ENCODE data around the gene CREB3L4.

Gene CREB3L4

GRCh38 chr1:153956997-153957715, 10.5 kb upstream of the CREB3L4 start:
- TF ChIP-seq TCF4 (CRISPR knock-in tag; IDR thresholded peaks at IDR 0.05; ENCODE audit: borderline replicate concordance) (no peak), ZNF8 (CRISPR knock-in tag; IDR thresholded peaks at IDR 0.05) (no peak), ZNF565 (CRISPR knock-in tag; conservative IDR thresholded peaks at IDR 0.05; ENCODE audit: low read depth) (no peak), ZNF70 (CRISPR knock-in tag; IDR thresholded peaks at IDR 0.05) (no peak), PPARA (CRISPR knock-in tag; IDR thresholded peaks at IDR 0.05; ENCODE audit: borderline replicate concordance) (no peak), RARB (CRISPR knock-in tag; IDR thresholded peaks at IDR 0.05) (no peak), OSR1 (CRISPR knock-in tag; IDR thresholded peaks at IDR 0.05) (no peak), ARNTL (CRISPR knock-in tag; IDR thresholded peaks at IDR 0.05; ENCODE audit: borderline replicate concordance, low read depth) (no peak), CSDC2 (CRISPR knock-in tag; IDR thresholded peaks at IDR 0.05) (no peak), ZFP30 (CRISPR knock-in tag; IDR thresholded peaks at IDR 0.05) (no peak), ZFP3 (CRISPR knock-in tag; IDR thresholded peaks at IDR 0.05) (no peak), BACH2 (CRISPR knock-in tag; IDR thresholded peaks at IDR 0.05; ENCODE audit: borderline replicate concordance) (no peak), ZC3H10 (CRISPR knock-in tag; IDR thresholded peaks at IDR 0.05) (no peak), ISL1 (CRISPR knock-in tag; IDR thresholded peaks at IDR 0.05) (no peak), CSRNP3 (CRISPR knock-in tag; IDR thresholded peaks at IDR 0.05) (no peak)
- TF ChIP-seq, protein P1, sequence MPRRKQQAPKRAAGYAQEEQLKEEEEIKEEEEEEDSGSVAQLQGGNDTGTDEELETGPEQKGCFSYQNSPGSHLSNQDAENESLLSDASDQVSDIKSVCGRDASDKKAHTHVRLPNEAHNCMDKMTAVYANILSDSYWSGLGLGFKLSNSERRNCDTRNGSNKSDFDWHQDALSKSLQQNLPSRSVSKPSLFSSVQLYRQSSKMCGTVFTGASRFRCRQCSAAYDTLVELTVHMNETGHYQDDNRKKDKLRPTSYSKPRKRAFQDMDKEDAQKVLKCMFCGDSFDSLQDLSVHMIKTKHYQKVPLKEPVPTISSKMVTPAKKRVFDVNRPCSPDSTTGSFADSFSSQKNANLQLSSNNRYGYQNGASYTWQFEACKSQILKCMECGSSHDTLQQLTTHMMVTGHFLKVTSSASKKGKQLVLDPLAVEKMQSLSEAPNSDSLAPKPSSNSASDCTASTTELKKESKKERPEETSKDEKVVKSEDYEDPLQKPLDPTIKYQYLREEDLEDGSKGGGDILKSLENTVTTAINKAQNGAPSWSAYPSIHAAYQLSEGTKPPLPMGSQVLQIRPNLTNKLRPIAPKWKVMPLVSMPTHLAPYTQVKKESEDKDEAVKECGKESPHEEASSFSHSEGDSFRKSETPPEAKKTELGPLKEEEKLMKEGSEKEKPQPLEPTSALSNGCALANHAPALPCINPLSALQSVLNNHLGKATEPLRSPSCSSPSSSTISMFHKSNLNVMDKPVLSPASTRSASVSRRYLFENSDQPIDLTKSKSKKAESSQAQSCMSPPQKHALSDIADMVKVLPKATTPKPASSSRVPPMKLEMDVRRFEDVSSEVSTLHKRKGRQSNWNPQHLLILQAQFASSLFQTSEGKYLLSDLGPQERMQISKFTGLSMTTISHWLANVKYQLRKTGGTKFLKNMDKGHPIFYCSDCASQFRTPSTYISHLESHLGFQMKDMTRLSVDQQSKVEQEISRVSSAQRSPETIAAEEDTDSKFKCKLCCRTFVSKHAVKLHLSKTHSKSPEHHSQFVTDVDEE (CRISPR knock-in tag; IDR thresholded peaks at IDR 0.05), result no peak
- TF ChIP-seq, protein P2, sequence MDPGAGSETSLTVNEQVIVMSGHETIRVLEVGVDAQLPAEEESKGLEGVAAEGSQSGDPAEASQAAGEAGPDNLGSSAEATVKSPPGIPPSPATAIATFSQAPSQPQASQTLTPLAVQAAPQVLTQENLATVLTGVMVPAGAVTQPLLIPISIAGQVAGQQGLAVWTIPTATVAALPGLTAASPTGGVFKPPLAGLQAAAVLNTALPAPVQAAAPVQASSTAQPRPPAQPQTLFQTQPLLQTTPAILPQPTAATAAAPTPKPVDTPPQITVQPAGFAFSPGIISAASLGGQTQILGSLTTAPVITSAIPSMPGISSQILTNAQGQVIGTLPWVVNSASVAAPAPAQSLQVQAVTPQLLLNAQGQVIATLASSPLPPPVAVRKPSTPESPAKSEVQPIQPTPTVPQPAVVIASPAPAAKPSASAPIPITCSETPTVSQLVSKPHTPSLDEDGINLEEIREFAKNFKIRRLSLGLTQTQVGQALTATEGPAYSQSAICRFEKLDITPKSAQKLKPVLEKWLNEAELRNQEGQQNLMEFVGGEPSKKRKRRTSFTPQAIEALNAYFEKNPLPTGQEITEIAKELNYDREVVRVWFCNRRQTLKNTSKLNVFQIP (CRISPR knock-in tag; IDR thresholded peaks at IDR 0.05; ENCODE audit: borderline replicate concordance, low read depth), result no peak
- peak; percentile 0; the same call in 1 of the 3 replicates for ATAC-seq

GRCh38 chr1:153957744-153958110, 10.0 kb upstream of the CREB3L4 start:
- TF ChIP-seq ZC3H10 (CRISPR knock-in tag; IDR thresholded peaks at IDR 0.05), result no peak
- no peak for TF ChIP-seq ZNF70 (CRISPR knock-in tag; IDR thresholded peaks at IDR 0.05)
- TF ChIP-seq, protein P2 (CRISPR knock-in tag; IDR thresholded peaks at IDR 0.05; ENCODE audit: borderline replicate concordance, low read depth), result no peak
- TF ChIP-seq CSRNP3 (CRISPR knock-in tag; IDR thresholded peaks at IDR 0.05), result no peak
- TF ChIP-seq, protein P3, sequence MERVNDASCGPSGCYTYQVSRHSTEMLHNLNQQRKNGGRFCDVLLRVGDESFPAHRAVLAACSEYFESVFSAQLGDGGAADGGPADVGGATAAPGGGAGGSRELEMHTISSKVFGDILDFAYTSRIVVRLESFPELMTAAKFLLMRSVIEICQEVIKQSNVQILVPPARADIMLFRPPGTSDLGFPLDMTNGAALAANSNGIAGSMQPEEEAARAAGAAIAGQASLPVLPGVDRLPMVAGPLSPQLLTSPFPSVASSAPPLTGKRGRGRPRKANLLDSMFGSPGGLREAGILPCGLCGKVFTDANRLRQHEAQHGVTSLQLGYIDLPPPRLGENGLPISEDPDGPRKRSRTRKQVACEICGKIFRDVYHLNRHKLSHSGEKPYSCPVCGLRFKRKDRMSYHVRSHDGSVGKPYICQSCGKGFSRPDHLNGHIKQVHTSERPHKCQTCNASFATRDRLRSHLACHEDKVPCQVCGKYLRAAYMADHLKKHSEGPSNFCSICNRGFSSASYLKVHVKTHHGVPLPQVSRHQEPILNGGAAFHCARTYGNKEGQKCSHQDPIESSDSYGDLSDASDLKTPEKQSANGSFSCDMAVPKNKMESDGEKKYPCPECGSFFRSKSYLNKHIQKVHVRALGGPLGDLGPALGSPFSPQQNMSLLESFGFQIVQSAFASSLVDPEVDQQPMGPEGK (CRISPR knock-in tag; IDR thresholded peaks at IDR 0.05; ENCODE audit: borderline replicate concordance), result no peak
- TF ChIP-seq, protein P1 (CRISPR knock-in tag; IDR thresholded peaks at IDR 0.05), result no peak
- no peak for TF ChIP-seq ARNTL (CRISPR knock-in tag; IDR thresholded peaks at IDR 0.05; ENCODE audit: borderline replicate concordance, low read depth)
- TF ChIP-seq GLIS3 (CRISPR knock-in tag; IDR thresholded peaks at IDR 0.05), result no peak
- TF ChIP-seq ZFP30 (CRISPR knock-in tag; IDR thresholded peaks at IDR 0.05), result no peak
- no peak for TF ChIP-seq BACH2 (CRISPR knock-in tag; IDR thresholded peaks at IDR 0.05; ENCODE audit: borderline replicate concordance)
- TF ChIP-seq ZNF565 (CRISPR knock-in tag; conservative IDR thresholded peaks at IDR 0.05; ENCODE audit: low read depth), result no peak
- TF ChIP-seq ESRRG (CRISPR knock-in tag; IDR thresholded peaks at IDR 0.05), result no peak
- no peak for TF ChIP-seq CSDC2 (CRISPR knock-in tag; IDR thresholded peaks at IDR 0.05)
- no peak for TF ChIP-seq RARB (CRISPR knock-in tag; IDR thresholded peaks at IDR 0.05)
- no peak for TF ChIP-seq TOX (CRISPR knock-in tag; IDR thresholded peaks at IDR 0.05; ENCODE audit: borderline replicate concordance)
- TF ChIP-seq TCF4 (CRISPR knock-in tag; IDR thresholded peaks at IDR 0.05; ENCODE audit: borderline replicate concordance), result no peak
- TF ChIP-seq OSR1 (CRISPR knock-in tag; IDR thresholded peaks at IDR 0.05), result no peak
- TF ChIP-seq ZFP3 (CRISPR knock-in tag; IDR thresholded peaks at IDR 0.05), result no peak
- ATAC-seq, result peak; percentile 43

All from SK-N-SH treated with all-trans-retinoic acid at 6 μM for 48 hours (cell line).